ENCODE results near the gene MAGI2. TPM values are rescaled to one million over a fixed set of nuclear protein-coding genes. Genes with fewer than 3 reads are reported as not detected.
A peak's percentile ranks its signal among the peaks of the same experiment; 100 is the strongest.

MAGI2 gene
- total RNA-seq, 1 experiment from 2014 or later, result 0.52 TPM

DNA sequence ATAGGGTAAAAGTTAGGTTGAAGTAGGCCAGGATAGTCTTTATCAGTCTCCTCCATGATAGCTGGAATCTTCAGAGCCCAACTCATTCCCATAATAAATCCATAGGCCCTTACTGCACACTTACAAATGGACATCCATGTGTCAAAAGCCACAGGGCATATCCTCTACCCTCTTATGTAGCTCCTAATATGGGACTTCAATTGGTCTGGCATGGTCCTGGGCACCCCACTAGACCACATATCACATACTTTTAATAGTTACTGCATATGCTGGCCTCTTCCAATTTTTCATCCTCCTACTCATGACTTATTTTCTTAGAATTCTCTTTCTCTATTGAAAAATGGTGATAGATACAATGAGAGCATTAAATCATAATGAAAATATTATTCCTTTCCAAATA is 169.3 kb downstream of the MAGI2 start:
- Mint-ChIP-seq H3K9me3 (ENCODE audit: low read depth, unreplicated experiment) (no peaks in the 10 kb centered on the region), H3K27ac (ENCODE audit: unreplicated experiment) (no peak overlapping the region), H3K4me3 (ENCODE audit: low read depth, unreplicated experiment) (no peak overlapping the region), H3K36me3 (ENCODE audit: insufficient read depth, unreplicated experiment) (no peaks in the 10 kb centered on the region), H3K27me3 (ENCODE audit: unreplicated experiment) (no peaks in the 10 kb centered on the region), H3K4me1 (ENCODE audit: low read depth, unreplicated experiment) (peaks cover 16% of the 10 kb centered on the region)
- BruUV-seq (replicated peaks), result no TSS peak
- no peak for DNase-seq
- CTCF ChIA-PET, result no interaction called here
- TF ChIP-seq, protein P1, sequence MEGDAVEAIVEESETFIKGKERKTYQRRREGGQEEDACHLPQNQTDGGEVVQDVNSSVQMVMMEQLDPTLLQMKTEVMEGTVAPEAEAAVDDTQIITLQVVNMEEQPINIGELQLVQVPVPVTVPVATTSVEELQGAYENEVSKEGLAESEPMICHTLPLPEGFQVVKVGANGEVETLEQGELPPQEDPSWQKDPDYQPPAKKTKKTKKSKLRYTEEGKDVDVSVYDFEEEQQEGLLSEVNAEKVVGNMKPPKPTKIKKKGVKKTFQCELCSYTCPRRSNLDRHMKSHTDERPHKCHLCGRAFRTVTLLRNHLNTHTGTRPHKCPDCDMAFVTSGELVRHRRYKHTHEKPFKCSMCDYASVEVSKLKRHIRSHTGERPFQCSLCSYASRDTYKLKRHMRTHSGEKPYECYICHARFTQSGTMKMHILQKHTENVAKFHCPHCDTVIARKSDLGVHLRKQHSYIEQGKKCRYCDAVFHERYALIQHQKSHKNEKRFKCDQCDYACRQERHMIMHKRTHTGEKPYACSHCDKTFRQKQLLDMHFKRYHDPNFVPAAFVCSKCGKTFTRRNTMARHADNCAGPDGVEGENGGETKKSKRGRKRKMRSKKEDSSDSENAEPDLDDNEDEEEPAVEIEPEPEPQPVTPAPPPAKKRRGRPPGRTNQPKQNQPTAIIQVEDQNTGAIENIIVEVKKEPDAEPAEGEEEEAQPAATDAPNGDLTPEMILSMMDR (IDR thresholded peaks at IDR 0.05; ENCODE audit: unreplicated experiment), result no peak
- intact Hi-C loops (cut with micrococcal nuclease; ENCODE audit: unreplicated experiment), result no loop called here

DNA sequence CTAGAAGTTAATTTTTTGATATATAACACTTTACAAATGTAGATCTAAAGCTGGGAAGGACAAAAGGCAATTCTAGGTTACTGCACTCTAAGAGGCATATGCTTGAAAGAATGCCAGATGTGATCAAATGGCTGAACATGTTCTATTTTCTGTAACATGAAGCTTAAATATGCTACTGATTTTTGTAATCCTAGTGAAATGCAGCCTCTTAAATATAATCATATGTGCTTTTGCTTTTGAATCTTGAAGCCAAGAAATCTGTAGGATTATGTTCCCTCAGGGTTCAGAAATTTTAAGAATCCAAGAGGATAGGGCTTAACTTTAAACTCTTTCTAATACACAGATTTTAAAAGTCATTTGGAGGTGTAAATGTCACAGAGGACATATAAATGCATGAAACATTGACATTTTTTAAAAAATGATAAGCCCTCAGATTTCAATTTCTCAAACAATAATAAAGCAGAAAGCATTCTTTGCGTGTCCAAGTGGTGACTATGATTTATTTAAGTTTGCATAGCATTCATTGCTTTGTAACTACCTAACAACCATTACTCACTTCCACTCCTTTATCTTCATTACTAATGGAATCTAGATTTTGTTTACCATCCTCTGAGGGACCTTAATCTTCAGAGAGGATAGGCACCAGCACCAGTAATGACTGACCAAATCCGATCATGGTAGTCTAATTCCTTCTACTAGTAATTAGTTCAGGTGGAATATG is 170.4 kb downstream of the MAGI2 start:
- BruUV-seq (replicated peaks), result no TSS peak
- intact Hi-C loops (cut with micrococcal nuclease; ENCODE audit: unreplicated experiment), result no loop called here
- peaks cover 16% of the 10 kb centered on the region for H3K4me1 Mint-ChIP-seq (ENCODE audit: low read depth, unreplicated experiment)
- H3K4me3 Mint-ChIP-seq (ENCODE audit: low read depth, unreplicated experiment), result no peak overlapping the region
- no peaks in the 10 kb centered on the region for H3K27me3 Mint-ChIP-seq (ENCODE audit: unreplicated experiment)
- no peaks in the 10 kb centered on the region for H3K9me3 Mint-ChIP-seq (ENCODE audit: low read depth, unreplicated experiment)
- H3K36me3 Mint-ChIP-seq (ENCODE audit: insufficient read depth, unreplicated experiment), result no peaks in the 10 kb centered on the region
- no peak for DNase-seq
- H3K27ac Mint-ChIP-seq (ENCODE audit: unreplicated experiment), result no peak overlapping the region
- TF ChIP-seq, protein P1 (IDR thresholded peaks at IDR 0.05; ENCODE audit: unreplicated experiment), result no peak
- CTCF ChIA-PET, result no interaction called here

DNA sequence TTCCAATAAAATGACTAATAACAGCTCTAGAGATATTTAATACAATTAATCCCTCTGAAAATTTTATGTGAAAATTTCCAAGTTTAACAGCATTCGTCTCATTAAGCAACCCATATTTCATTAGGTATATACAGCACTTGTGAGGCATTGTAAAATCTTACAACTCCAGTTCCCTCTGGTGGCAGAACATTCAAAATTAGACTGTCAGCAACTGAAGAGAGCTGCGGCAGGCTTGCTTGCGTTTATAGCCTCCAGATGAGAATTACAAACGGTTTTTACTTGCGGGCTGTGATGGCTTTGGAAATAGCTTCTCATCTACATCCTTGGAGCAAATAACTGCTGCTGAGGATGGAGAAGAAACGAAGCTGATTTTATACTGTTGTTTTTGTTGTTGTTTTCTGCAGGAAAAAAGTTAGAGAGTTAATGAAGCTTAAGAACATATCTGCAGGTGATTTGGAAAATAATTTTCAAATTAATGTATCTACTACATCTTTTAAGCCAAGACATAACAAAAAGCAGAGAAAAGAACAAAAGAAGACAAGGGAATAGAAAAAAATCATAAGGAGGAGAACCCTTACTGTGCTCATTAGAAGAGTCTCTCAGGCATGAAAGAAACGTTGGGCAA is 171.3 kb downstream of the MAGI2 start:
- peak; percentile 31 for DNase-seq
- H3K27ac Mint-ChIP-seq (ENCODE audit: unreplicated experiment), result no peak overlapping the region

DNA sequence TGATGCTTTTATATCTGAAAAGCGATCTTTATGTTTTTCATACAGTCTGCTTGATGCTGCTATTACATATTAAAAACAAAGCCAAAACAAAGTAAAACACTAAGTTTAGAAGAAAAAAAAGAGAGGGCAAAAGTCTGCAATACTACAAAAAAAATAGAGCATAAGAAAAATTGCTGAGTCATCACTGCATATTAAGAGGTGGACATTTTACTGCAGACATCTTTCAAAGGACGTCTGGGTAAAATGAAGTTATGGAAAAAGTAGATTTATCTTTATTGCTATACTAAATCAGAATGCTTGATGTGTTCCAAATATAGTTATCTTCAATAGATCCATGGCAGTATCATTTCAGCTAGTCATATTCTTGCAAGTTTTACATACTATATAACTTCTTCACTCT is 172.0 kb downstream of the MAGI2 start:
- CTCF ChIA-PET, result no interaction called here
- Mint-ChIP-seq H3K4me3 (ENCODE audit: low read depth, unreplicated experiment) (no peak overlapping the region), H3K9me3 (ENCODE audit: low read depth, unreplicated experiment) (no peaks in the 10 kb centered on the region), H3K27me3 (ENCODE audit: unreplicated experiment) (no peaks in the 10 kb centered on the region), H3K36me3 (ENCODE audit: insufficient read depth, unreplicated experiment) (no peaks in the 10 kb centered on the region), H3K27ac (ENCODE audit: unreplicated experiment) (no peak overlapping the region), H3K4me1 (ENCODE audit: low read depth, unreplicated experiment) (peaks cover 16% of the 10 kb centered on the region)
- BruUV-seq (replicated peaks), result no TSS peak
- intact Hi-C loops (cut with micrococcal nuclease; ENCODE audit: unreplicated experiment), result no loop called here
- no peak for DNase-seq
- TF ChIP-seq, protein P1 (IDR thresholded peaks at IDR 0.05; ENCODE audit: unreplicated experiment), result no peak

More for the DNA sequence above, 171.3 kb downstream of the MAGI2 start:
- no peaks in the 10 kb centered on the region for H3K27me3 Mint-ChIP-seq (ENCODE audit: unreplicated experiment)
- no peaks in the 10 kb centered on the region for H3K9me3 Mint-ChIP-seq (ENCODE audit: low read depth, unreplicated experiment)
- intact Hi-C loops (cut with micrococcal nuclease; ENCODE audit: unreplicated experiment), result no loop called here
- BruUV-seq (replicated peaks), result no TSS peak
- H3K4me3 Mint-ChIP-seq (ENCODE audit: low read depth, unreplicated experiment), result no peak overlapping the region
- CTCF ChIA-PET, result no interaction called here
- TF ChIP-seq, protein P1 (IDR thresholded peaks at IDR 0.05; ENCODE audit: unreplicated experiment), result peak; percentile 15
- peaks cover 16% of the 10 kb centered on the region for H3K4me1 Mint-ChIP-seq (ENCODE audit: low read depth, unreplicated experiment)
- no peaks in the 10 kb centered on the region for H3K36me3 Mint-ChIP-seq (ENCODE audit: insufficient read depth, unreplicated experiment)
